ENCODE measurements around the gene PAX4. TPM values are rescaled to one million over a fixed set of nuclear protein-coding genes. Genes with fewer than 3 reads are reported as not detected.

The PAX4 gene
- total and polyA plus RNA-seq, 2 donors (not counting 3 experiments of a cell fraction or from before 2014, with no cell fraction given), result not detected

DNA sequence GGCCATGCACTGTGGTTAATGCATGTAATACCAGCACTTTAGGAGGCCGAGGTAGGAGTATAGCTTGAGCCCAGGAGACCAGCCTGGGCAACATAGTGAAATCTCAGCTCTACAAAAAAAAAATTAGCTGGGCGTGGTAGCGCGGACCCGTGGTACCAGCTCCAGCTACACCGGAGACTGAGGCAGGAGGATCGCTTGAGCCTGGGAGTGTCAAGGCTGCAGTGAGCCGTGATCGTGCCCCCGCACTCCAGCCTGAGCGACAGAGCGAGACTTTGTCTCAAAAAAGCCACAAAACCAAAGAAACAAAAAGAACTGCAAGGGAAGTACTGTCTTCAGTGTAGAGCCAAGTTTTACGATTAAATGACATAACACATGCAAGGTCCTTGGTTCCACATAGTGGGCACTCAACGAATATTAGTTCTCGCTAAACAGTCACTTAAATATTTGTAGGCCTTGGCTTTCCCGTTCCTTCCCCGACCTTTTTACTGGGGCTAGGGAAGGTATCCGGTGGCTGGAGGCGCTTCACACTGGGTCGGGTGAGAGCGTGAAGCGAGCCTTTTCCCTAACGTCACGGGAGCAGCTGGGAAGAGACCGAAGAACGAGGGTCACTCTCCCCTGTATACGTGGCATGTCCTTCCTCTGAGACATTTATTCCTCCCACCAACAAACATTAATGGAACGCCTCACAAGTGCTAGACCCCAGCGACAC, 33.1 kb upstream of the PAX4 start:
- no peak for FAIRE-seq
- H3K79me2 ChIP-seq (ENCODE audit: control insufficient read depth, insufficient read depth, low read length), result peaks cover 39% of the 10 kb centered on the region
- ChIA-PET POLR2A (no interaction called here), CTCF (interaction anchor here (0.8 to 1.5 kb wide), 4 partner anchors 13 to 58 kb away, joined by 3 to 5 read pairs (median 4); partner anchors contain the start of gene FSCN3)
- peaks cover 2 to 3% of the 10 kb centered on the region in 2 experiments for H3K27me3 ChIP-seq (ENCODE audit: control insufficient read depth in 2 of 2, insufficient read depth in 2 of 2, low read length in 2 of 2)
- H3K27ac ChIP-seq (ENCODE audit: insufficient read depth, low read depth, low read length), result peak overlapping the region; percentile 89
- DNase-seq (ENCODE audit: low read depth, low spot score), result no peak
- H3K9me1 ChIP-seq (replicated peaks; ENCODE audit: control insufficient read depth, extremely low read depth, insufficient read depth, low read length), result no peaks in the 10 kb centered on the region
- no peak for TF ChIP-seq CTCF (IDR thresholded peaks at IDR 0.05; ENCODE audit: extremely low read depth in 1 of 2, insufficient read depth in 1 of 2, low read depth in 1 of 2, low read length in 2 of 2)
- TF ChIP-seq EZH2 (IDR thresholded peaks at IDR 0.05; ENCODE audit: borderline replicate concordance, low read depth, low read length, severe bottlenecking), result no peak
- no peaks in the 10 kb centered on the region for H3K9me3 ChIP-seq (replicated peaks; ENCODE audit: control insufficient read depth, insufficient read depth, low read length)
- BruUV-seq (replicated peaks), result TSS peak; percentile 96
- H3K9ac ChIP-seq (replicated peaks; ENCODE audit: extremely low read depth, insufficient read depth, low read length), result peak overlapping the region; percentile 90
- peaks cover 28% of the 10 kb centered on the region for H3K4me1 ChIP-seq (ENCODE audit: control insufficient read depth, extremely low read depth, insufficient read depth, low read length)
- dilution Hi-C loops (cut with MboI; ENCODE audit: extremely low pct_ligation_motif_present, low sequenced_read_pairs) (no loop called here), intact Hi-C loops (cut with micrococcal nuclease) (loop anchor here (1.0 kb wide), 1 partner anchor 63 kb away; the partner anchor contains the start of gene ARF5)
- no peaks in the 10 kb centered on the region for H3K36me3 ChIP-seq (ENCODE audit: control insufficient read depth in 2 of 2, extremely low read depth in 1 of 2, insufficient read depth in 2 of 2, low read length in 2 of 2)
- peak overlapping the region; percentile 67 for H2AFZ ChIP-seq (ENCODE audit: low read depth, low read length)
- peak overlapping the region; percentile 2 to 94 (median 50) for H3K4me3 ChIP-seq (replicated peaks in 1 of 3; ENCODE audit: insufficient read depth in 1 of 3, low read depth in 1 of 3, low read length in 3 of 3)
- peak overlapping the region; percentile 76 for H3K4me2 ChIP-seq (ENCODE audit: insufficient read depth, low read length)
- peaks cover 2% of the 10 kb centered on the region for H4K20me1 ChIP-seq (replicated peaks; ENCODE audit: control insufficient read depth, extremely low read depth, insufficient read depth, low read length)

DNA sequence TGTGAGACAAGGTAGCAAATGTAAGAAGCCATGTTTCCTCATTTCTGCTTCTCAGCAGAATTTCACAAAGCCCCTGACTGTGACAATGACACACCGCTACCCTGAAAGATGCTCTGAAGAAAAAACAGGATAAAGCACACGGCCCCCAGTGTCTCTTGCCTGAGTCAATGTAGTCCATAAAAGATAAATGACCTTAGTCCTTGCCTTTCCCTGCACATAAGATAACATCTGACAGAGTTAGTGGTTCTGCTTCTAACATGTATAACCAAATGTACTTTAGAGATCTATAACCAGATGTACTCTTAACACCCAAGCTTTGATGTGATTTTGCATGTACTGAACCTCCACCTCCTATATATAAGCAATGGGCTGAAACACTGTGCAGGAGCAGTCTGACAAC, 31.0 kb upstream of the PAX4 start:
- ChIA-PET POLR2A (no interaction called here), CTCF (no interaction called here)
- dilution Hi-C loops (cut with MboI; ENCODE audit: extremely low pct_ligation_motif_present, low sequenced_read_pairs) (no loop called here), intact Hi-C loops (cut with micrococcal nuclease) (no loop called here)
- DNase-seq (ENCODE audit: low read depth, low spot score) (no peak), FAIRE-seq (no peak)
- Histone ChIP-seq H4K20me1 (replicated peaks; ENCODE audit: control insufficient read depth, extremely low read depth, insufficient read depth, low read length) (no peaks in the 10 kb centered on the region), H2AFZ (ENCODE audit: low read depth, low read length) (no peak overlapping the region), H3K4me2 (ENCODE audit: insufficient read depth, low read length) (no peak overlapping the region), H3K4me3 (replicated peaks in 1 of 3; ENCODE audit: insufficient read depth in 1 of 3, low read depth in 1 of 3, low read length in 3 of 3) (no peak overlapping the region), H3K4me1 (ENCODE audit: control insufficient read depth, extremely low read depth, insufficient read depth, low read length) (peaks cover 18% of the 10 kb centered on the region), H3K9me1 (replicated peaks; ENCODE audit: control insufficient read depth, extremely low read depth, insufficient read depth, low read length) (no peaks in the 10 kb centered on the region), H3K79me2 (ENCODE audit: control insufficient read depth, insufficient read depth, low read length) (peaks cover 19% of the 10 kb centered on the region), H3K9ac (replicated peaks; ENCODE audit: extremely low read depth, insufficient read depth, low read length) (no peak overlapping the region), H3K27ac (ENCODE audit: insufficient read depth, low read depth, low read length) (no peak overlapping the region), H3K27me3 (ENCODE audit: control insufficient read depth in 2 of 2, insufficient read depth in 2 of 2, low read length in 2 of 2) (peaks cover 2 to 3% of the 10 kb centered on the region in 2 experiments), H3K36me3 (ENCODE audit: control insufficient read depth in 2 of 2, extremely low read depth in 1 of 2, insufficient read depth in 2 of 2, low read length in 2 of 2) (no peaks in the 10 kb centered on the region), H3K9me3 (replicated peaks; ENCODE audit: control insufficient read depth, insufficient read depth, low read length) (no peaks in the 10 kb centered on the region)
- BruUV-seq (replicated peaks), result no TSS peak
- no peak for TF ChIP-seq MAX (IDR thresholded peaks at IDR 0.05; ENCODE audit: insufficient read depth, insufficient read length)
- TF ChIP-seq EZH2 (IDR thresholded peaks at IDR 0.05; ENCODE audit: borderline replicate concordance, low read depth, low read length, severe bottlenecking), result no peak
- no peak for TF ChIP-seq FOS (IDR thresholded peaks at IDR 0.05; ENCODE audit: borderline replicate concordance, insufficient read depth, low read length)
- no peak for TF ChIP-seq GATA2 (IDR thresholded peaks at IDR 0.05; ENCODE audit: insufficient read depth, insufficient read length, low read depth, low read length)
- TF ChIP-seq POLR2A (IDR thresholded peaks at IDR 0.05; ENCODE audit: low read depth, low read length), result no peak
- TF ChIP-seq JUN (IDR thresholded peaks at IDR 0.05; ENCODE audit: borderline replicate concordance, insufficient read depth, insufficient read length, low read depth), result no peak
- no peak for TF ChIP-seq CTCF (IDR thresholded peaks at IDR 0.05; ENCODE audit: extremely low read depth in 1 of 2, insufficient read depth in 1 of 2, low read depth in 1 of 2, low read length in 2 of 2)
- no peak for TF ChIP-seq MYC (IDR thresholded peaks at IDR 0.05; ENCODE audit: low read depth, low read length)
- no peak for TF ChIP-seq POLR2AphosphoS5 (IDR thresholded peaks at IDR 0.05; ENCODE audit: insufficient read depth, low read depth, low read length)

Measured in endothelial cell of umbilical vein (primary cell).